ENCODE measurements around the gene COQ7.

COQ7 gene

DNA sequence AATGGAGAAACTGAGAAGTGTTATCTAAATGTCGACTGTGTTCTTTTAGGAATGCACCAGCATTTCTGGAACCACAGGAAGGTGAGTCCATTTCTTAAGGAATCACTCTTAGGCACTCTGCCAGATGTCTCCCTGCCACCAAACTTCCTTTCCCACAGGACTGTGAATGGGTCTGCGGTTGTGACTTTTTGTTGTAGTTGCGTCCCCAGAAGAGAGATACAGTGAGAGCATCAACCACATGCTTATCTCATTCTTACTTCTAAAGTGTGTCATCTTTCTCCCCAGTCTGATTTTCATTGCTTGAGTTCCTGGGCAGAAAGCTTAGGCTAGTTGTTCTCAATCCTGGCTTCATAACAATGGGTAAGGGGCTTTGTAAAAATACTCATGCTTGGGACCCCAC lies 59.8 kb downstream of the COQ7 start:
- H3K4me3 ChIP-seq (ENCODE audit: low read length), result no peak overlapping the region
- no peak overlapping the region for H3K27ac ChIP-seq (ENCODE audit: low read depth, low read length)
- H3K27me3 ChIP-seq (ENCODE audit: control insufficient read depth, low read length), result no peaks in the 10 kb centered on the region
- no peaks in the 10 kb centered on the region for H3K36me3 ChIP-seq (ENCODE audit: control insufficient read depth, low read length)
- no peak overlapping the region for H3K4me2 ChIP-seq (ENCODE audit: low read length)
- H3K4me1 ChIP-seq (ENCODE audit: control insufficient read depth, low read length), result peaks cover 24% of the 10 kb centered on the region
- H3K9me2 ChIP-seq (replicated peaks; ENCODE audit: control insufficient read depth, low read length), result no peaks in the 10 kb centered on the region
- H3K79me2 ChIP-seq (ENCODE audit: control insufficient read depth, low read length), result no peaks in the 10 kb centered on the region
- no peaks in the 10 kb centered on the region for H3F3A ChIP-seq (ENCODE audit: control insufficient read depth, insufficient read depth)
- no peaks in the 10 kb centered on the region for H3K9me3 ChIP-seq (ENCODE audit: control insufficient read depth, insufficient read depth, low read length)
- no peaks in the 10 kb centered on the region for H4K20me1 ChIP-seq (ENCODE audit: control insufficient read depth, insufficient read depth, low read depth, low read length)
- no peak for TF ChIP-seq EZH2phosphoT487 (IDR thresholded peaks at IDR 0.05; ENCODE audit: borderline replicate concordance, low read length)
- TF ChIP-seq, protein P1, sequence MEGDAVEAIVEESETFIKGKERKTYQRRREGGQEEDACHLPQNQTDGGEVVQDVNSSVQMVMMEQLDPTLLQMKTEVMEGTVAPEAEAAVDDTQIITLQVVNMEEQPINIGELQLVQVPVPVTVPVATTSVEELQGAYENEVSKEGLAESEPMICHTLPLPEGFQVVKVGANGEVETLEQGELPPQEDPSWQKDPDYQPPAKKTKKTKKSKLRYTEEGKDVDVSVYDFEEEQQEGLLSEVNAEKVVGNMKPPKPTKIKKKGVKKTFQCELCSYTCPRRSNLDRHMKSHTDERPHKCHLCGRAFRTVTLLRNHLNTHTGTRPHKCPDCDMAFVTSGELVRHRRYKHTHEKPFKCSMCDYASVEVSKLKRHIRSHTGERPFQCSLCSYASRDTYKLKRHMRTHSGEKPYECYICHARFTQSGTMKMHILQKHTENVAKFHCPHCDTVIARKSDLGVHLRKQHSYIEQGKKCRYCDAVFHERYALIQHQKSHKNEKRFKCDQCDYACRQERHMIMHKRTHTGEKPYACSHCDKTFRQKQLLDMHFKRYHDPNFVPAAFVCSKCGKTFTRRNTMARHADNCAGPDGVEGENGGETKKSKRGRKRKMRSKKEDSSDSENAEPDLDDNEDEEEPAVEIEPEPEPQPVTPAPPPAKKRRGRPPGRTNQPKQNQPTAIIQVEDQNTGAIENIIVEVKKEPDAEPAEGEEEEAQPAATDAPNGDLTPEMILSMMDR (IDR thresholded peaks at IDR 0.05; ENCODE audit: low read depth, low read length, poor library complexity, severe bottlenecking), result no peak

DNA sequence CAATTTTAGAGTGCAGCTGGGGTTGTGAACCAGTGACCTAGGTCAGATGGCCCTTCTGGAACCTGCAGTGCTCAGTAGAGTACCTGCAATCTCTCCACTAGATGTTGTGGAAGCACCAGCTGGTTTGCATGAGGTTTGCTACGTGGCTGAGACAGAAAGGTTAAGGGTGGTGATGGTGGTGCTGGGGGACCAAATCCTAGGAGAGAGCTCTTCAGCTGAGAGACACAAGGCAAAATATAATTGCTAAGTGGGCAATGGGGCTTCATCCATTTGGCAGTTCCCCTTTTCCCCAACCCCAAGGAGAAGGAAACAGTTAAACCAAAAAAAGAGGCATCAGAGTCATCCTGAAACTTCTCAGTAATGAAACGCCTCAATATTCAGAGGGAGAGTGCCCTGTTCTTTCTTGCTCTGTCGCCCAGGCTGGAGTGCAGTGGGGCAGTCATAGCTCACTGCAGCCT lies 60.3 kb downstream of the COQ7 start:
- Histone ChIP-seq H3K4me1 (ENCODE audit: control insufficient read depth, low read length) (peaks cover 29% of the 10 kb centered on the region), H3F3A (ENCODE audit: control insufficient read depth, insufficient read depth) (no peaks in the 10 kb centered on the region), H3K36me3 (ENCODE audit: control insufficient read depth, low read length) (no peaks in the 10 kb centered on the region), H4K20me1 (ENCODE audit: control insufficient read depth, insufficient read depth, low read depth, low read length) (no peaks in the 10 kb centered on the region), H3K79me2 (ENCODE audit: control insufficient read depth, low read length) (no peaks in the 10 kb centered on the region), H3K9me2 (replicated peaks; ENCODE audit: control insufficient read depth, low read length) (no peaks in the 10 kb centered on the region), H3K27ac (ENCODE audit: low read depth, low read length) (no peak overlapping the region), H3K4me2 (ENCODE audit: low read length) (no peak overlapping the region), H3K4me3 (ENCODE audit: low read length) (no peak overlapping the region), H3K9me3 (ENCODE audit: control insufficient read depth, insufficient read depth, low read length) (no peaks in the 10 kb centered on the region), H3K27me3 (ENCODE audit: control insufficient read depth, low read length) (no peaks in the 10 kb centered on the region)
- TF ChIP-seq, protein P1 (IDR thresholded peaks at IDR 0.05; ENCODE audit: low read depth, low read length, poor library complexity, severe bottlenecking), result no peak
- no peak for TF ChIP-seq EZH2phosphoT487 (IDR thresholded peaks at IDR 0.05; ENCODE audit: borderline replicate concordance, low read length)

DNA sequence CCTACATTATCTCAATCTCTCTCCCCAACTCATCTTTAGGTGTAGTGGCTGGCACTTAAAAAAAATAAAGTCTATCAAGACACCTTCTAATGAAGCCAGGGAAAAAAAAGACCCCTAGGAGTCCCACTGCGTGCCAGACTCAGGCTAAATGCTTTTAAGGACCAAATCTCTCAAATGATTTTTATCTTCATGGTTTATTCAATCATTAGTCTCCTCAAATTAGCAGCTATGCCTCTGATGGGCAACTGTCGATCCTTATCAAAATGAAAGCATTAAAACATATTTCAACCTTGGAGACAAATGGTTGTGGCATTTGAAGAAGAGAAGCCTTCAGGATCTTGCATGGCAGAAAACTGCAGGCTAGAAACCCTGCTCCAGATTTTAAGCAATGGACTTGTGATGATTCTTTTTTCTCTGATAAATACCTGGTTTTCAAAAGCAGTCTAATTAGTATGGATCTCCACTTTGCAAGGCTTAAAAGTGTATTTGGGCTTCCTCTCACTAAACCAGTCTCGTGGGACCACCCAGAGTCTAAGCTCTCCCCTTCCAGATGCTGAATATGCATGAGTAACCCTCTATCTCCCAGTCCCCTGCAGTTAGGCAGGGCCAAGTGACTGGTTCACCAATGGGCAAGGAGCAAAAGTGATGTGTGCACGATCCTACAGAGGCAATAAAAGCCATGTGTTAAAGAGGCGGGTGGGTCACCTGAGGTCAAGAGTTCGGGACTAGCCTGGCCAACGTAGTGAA lies 61.2 kb downstream of the COQ7 start:
- Histone ChIP-seq H3K9me2 (replicated peaks; ENCODE audit: control insufficient read depth, low read length) (no peaks in the 10 kb centered on the region), H3K27ac (ENCODE audit: low read depth, low read length) (no peak overlapping the region), H3K9me3 (ENCODE audit: control insufficient read depth, insufficient read depth, low read length) (no peaks in the 10 kb centered on the region), H3K36me3 (ENCODE audit: control insufficient read depth, low read length) (no peaks in the 10 kb centered on the region), H3K27me3 (ENCODE audit: control insufficient read depth, low read length) (no peaks in the 10 kb centered on the region), H3K4me1 (ENCODE audit: control insufficient read depth, low read length) (peaks cover 35% of the 10 kb centered on the region), H3K4me3 (ENCODE audit: low read length) (no peak overlapping the region), H4K20me1 (ENCODE audit: control insufficient read depth, insufficient read depth, low read depth, low read length) (no peaks in the 10 kb centered on the region), H3F3A (ENCODE audit: control insufficient read depth, insufficient read depth) (no peaks in the 10 kb centered on the region), H3K4me2 (ENCODE audit: low read length) (no peak overlapping the region), H3K79me2 (ENCODE audit: control insufficient read depth, low read length) (no peaks in the 10 kb centered on the region)
- TF ChIP-seq, protein P1 (IDR thresholded peaks at IDR 0.05; ENCODE audit: low read depth, low read length, poor library complexity, severe bottlenecking), result no peak
- TF ChIP-seq EZH2phosphoT487 (IDR thresholded peaks at IDR 0.05; ENCODE audit: borderline replicate concordance, low read length), result no peak

Measured in DOHH2 (cell line).